HL-60 (cell line): ENCODE results near the gene SLC20A1.

Experiments used
- DNase-seq, 2 experiments: peaks; one replicate each; pipeline ENCODE4 v3.0.0-alpha.2; 2010 to 2020; ENCODE audit warnings: low read depth in 1 of 2, low spot score in 1 of 2
- H3K27ac ChIP-seq: fragments of 250-450 bp; sonication (Bioruptor Pico); replicated peaks from 2 replicates; pipeline ENCODE4 v1.5.1; 2020; ENCODE audit warnings: mild to moderate bottlenecking, moderate library complexity
- H3K27me3 ChIP-seq: fragments of 250-450 bp; sonication (Bioruptor Pico); 2 replicates; pipeline ENCODE4 v1.5.1; 2021; ENCODE audit warnings: mild to moderate bottlenecking, moderate library complexity; ENCODE audit not compliant: insufficient read depth, poor library complexity, severe bottlenecking
- H3K4me3 ChIP-seq: replicated peaks from 2 replicates; pipeline ENCODE4 v1.5.1; 2011; ENCODE audit warnings: mild to moderate bottlenecking, control low read depth, low read length; ENCODE audit not compliant: insufficient read depth
- GABPA ChIP-seq: IDR thresholded peaks from 2 replicates; pipeline ENCODE4 v1.6.1; 2012; ENCODE audit warnings: low read depth
- POLR2AphosphoS5 ChIP-seq: IDR thresholded peaks from 2 replicates; pipeline ENCODE4 v1.6.1; 2012; ENCODE audit warnings: low read depth
- SPI1 ChIP-seq: IDR thresholded peaks from 2 replicates; pipeline ENCODE4 v1.6.1; 2012; ENCODE audit warnings: low read depth, mild to moderate bottlenecking, borderline replicate concordance
- TF ChIP-seq, protein P1 (sequence below): IDR thresholded peaks from one replicate; pipeline ENCODE4 v1.5.1; 2011; ENCODE audit warnings: low read length, control low read depth, inconsistent platforms; ENCODE audit not compliant: insufficient read depth
- TF ChIP-seq, protein P2 (sequence below): IDR thresholded peaks from 2 replicates; pipeline ENCODE4 v1.6.1; 2012; ENCODE audit warnings: low read depth; ENCODE audit not compliant: insufficient replicate concordance

Gene SLC20A1

DNA sequence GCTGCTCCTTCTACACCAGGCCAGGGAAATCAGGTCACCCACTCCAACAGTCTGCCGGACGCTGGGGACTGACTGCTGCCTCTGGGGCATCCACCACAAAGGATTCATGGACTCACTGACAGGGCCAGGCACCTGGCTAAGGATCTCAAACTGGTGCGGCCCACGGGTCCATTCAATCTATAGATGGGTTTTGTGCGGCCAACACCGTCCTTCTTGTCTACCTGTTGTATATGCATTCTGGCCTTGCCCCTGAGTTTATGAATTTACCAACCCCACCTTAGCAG lies 10.9 kb upstream of the SLC20A1 start:
- Histone ChIP-seq H3K4me3 (no peak overlapping the region), H3K27ac (no peak overlapping the region), H3K27me3 (no peaks in the 10 kb centered on the region)
- DNase-seq: no peak
- TF ChIP-seq, protein P1, sequence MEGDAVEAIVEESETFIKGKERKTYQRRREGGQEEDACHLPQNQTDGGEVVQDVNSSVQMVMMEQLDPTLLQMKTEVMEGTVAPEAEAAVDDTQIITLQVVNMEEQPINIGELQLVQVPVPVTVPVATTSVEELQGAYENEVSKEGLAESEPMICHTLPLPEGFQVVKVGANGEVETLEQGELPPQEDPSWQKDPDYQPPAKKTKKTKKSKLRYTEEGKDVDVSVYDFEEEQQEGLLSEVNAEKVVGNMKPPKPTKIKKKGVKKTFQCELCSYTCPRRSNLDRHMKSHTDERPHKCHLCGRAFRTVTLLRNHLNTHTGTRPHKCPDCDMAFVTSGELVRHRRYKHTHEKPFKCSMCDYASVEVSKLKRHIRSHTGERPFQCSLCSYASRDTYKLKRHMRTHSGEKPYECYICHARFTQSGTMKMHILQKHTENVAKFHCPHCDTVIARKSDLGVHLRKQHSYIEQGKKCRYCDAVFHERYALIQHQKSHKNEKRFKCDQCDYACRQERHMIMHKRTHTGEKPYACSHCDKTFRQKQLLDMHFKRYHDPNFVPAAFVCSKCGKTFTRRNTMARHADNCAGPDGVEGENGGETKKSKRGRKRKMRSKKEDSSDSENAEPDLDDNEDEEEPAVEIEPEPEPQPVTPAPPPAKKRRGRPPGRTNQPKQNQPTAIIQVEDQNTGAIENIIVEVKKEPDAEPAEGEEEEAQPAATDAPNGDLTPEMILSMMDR: no peak
- TF ChIP-seq, protein P2, sequence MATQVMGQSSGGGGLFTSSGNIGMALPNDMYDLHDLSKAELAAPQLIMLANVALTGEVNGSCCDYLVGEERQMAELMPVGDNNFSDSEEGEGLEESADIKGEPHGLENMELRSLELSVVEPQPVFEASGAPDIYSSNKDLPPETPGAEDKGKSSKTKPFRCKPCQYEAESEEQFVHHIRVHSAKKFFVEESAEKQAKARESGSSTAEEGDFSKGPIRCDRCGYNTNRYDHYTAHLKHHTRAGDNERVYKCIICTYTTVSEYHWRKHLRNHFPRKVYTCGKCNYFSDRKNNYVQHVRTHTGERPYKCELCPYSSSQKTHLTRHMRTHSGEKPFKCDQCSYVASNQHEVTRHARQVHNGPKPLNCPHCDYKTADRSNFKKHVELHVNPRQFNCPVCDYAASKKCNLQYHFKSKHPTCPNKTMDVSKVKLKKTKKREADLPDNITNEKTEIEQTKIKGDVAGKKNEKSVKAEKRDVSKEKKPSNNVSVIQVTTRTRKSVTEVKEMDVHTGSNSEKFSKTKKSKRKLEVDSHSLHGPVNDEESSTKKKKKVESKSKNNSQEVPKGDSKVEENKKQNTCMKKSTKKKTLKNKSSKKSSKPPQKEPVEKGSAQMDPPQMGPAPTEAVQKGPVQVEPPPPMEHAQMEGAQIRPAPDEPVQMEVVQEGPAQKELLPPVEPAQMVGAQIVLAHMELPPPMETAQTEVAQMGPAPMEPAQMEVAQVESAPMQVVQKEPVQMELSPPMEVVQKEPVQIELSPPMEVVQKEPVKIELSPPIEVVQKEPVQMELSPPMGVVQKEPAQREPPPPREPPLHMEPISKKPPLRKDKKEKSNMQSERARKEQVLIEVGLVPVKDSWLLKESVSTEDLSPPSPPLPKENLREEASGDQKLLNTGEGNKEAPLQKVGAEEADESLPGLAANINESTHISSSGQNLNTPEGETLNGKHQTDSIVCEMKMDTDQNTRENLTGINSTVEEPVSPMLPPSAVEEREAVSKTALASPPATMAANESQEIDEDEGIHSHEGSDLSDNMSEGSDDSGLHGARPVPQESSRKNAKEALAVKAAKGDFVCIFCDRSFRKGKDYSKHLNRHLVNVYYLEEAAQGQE: no peak
- TF ChIP-seq GABPA (no peak), SPI1 (no peak), POLR2AphosphoS5 (no peak)

DNA sequence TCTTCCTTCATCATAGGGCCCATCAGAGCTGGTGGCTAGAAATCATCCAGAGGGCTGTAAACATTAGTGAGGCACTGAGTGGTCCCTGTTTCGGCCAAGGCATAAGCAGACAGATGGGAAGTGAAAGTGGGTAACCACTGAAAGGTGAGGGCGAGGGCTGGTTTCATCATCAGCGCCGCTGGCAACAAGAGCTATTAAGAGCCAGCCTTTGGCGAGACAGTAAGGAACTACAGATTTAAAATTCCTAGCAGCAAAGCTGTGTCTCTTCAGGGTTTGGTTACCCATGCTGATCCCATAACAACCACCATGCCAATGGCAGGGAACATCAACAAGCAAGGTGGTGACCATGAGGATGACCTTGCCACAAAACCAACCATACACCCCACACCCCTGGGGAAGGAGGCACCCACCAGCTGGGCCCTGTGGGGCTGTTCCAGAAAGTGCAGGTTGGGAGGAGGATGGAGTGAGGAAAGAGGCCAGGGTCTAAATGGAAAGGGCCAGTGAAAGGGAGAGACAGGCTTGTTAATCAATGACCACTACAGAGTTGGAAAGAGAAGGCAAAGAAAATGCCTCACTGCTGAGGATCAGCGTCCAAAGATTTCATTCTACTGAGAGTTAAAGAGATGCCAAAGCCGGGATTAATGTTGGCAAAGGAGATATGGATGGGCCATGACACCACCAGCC lies 9.0 kb upstream of the SLC20A1 start:
- DNase-seq: no peak
- Histone ChIP-seq H3K27me3 (no peaks in the 10 kb centered on the region), H3K4me3 (no peak overlapping the region), H3K27ac (no peak overlapping the region)
- TF ChIP-seq POLR2AphosphoS5 (no peak), GABPA (no peak), SPI1 (no peak)
- TF ChIP-seq, protein P2: no peak
- TF ChIP-seq, protein P1: no peak

DNA sequence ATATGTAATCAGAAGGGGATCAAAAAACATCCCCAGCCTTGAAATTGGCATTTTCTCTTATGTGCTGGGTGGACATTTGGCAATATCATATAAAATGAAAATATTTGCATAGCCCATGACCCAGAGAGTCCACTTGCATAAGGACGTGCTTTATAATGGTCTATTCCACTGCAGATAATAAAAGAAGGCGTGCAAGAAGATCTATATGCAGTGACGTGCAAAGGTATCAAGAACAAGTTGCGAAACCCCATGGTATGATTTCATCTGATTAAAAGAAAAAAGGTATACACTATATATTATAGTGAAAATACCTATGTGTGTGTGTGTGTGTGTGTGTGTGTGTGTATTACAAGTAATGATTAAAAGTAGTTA lies 8.5 kb upstream of the SLC20A1 start:
- DNase-seq: no peak
- H3K4me3 ChIP-seq: no peak overlapping the region
- no peaks in the 10 kb centered on the region for H3K27me3 ChIP-seq
- TF ChIP-seq, protein P1: no peak
- TF ChIP-seq GABPA: no peak
- H3K27ac ChIP-seq: no peak overlapping the region

DNA sequence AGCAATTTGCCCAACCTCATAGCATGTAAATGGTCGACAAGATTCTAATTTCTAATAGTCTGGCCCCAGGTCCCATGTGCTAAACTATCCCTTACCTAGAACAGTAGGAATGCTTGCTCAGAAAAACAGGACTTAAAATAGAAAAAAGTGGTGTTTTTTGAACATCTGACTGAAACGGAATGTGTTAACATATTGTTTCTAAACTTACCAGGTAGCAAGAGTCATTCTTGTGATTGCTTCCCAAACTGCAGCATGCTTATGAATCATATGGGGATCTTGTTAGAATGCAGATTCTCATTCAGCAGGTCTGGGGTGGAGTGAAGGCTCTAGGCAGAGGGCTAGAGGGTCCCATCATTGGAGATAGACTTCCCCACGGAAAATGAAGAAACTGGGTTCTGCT lies 5.8 kb upstream of the SLC20A1 start:
- no peak overlapping the region; the same call in 1 of the 2 replicates for H3K27ac ChIP-seq
- no peaks in the 10 kb centered on the region for H3K27me3 ChIP-seq
- H3K4me3 ChIP-seq: no peak overlapping the region
- DNase-seq: no peak
- no peak for TF ChIP-seq POLR2AphosphoS5
- TF ChIP-seq SPI1: no peak
